IPS-11a (cell line): ENCODE measurements around the gene BUB1B.
"Not testable (repeated sequence)": the region's sequence is repeated elsewhere in the genome, so short reads cannot be mapped to it uniquely, and the experiment has no call there.

Experiments used
- H3K4me3 ChIP-seq: one replicate; pipeline ENCODE4 v1.5.1; 2013; ENCODE audit warnings: low read depth, low read length, control low read depth

The BUB1B gene

DNA sequence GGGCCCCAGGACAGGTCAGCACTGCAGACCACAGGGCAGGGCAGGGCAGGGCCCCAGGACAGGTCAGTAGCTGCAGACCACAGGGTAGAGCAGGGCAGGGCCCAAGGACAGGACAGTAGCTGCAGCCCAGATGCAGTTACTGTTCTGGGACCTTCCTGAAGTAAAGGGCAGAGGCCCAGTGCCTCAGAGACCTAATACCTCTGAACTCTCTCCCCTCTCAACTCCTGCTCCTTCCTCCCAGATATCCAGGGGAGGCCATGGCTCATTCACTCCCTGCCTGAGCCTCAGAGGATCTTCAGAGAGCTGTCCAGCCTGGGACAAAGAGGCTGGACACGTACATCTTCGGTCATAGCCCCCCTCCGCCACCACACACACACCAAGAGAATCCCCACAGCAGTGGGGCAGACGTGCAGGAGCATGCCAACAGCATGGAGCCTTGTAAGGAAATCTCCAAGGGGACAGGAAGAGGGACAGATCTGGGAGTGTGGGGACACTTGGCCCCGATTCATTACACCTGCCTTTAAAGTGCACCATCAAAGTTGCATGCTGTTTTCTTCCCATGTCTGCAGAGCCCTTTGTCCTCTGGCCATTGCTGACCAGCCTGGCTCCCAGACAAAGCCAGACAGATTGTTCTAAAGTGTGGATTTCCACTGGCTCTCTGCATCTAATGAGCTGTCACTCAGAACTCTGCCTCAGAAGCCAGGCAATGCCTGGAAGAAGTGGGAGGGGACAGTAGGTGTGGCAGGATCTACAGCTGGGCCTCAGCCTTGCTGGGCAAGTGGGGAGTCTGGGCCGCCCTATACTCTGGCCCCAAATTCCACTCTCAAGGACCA is 24.2 kb upstream of the BUB1B start:
- no peak overlapping the region for H3K4me3 ChIP-seq

DNA sequence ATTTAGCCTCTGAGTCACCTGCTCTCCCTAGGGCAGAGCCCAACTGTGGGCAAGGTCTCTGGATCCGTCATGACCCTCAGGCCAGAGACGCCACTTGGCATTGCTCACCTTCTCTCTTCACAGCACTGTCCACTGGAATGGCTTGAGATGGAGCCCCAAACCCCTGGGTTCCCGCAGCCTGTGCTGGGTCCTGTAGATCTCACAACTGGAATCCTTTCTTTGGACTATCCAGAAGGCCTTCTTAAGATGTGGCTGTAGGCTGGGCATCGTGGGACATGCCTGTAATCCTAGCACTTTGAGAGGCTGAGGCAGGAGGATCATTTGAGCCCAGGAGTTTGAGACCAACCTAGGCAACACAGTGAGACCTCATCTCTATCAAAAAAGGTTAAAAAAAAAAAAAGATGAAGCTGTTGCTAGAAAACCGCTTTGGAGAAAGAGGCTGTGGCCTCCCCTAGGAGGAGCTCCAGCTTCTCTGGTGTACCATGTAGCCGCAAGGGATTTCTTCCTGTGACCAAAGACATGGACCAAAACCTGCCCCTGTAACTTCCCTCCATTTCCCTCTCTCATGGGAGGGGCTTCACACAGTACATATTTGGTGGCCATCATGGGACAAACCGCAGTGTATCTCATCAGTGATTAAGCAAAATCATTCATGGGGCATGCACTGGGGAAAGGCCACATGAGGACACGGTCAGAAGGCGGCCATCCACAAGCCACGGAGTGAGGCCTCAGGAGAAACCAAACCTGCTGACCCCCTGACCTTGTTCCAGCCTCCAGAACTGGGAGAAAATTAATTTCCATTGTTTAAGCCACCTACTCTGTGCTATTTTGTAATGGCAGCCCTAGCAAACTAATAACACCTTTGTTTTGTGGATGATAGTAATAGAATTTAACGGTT is 23.3 kb upstream of the BUB1B start:
- no peak overlapping the region for H3K4me3 ChIP-seq

DNA sequence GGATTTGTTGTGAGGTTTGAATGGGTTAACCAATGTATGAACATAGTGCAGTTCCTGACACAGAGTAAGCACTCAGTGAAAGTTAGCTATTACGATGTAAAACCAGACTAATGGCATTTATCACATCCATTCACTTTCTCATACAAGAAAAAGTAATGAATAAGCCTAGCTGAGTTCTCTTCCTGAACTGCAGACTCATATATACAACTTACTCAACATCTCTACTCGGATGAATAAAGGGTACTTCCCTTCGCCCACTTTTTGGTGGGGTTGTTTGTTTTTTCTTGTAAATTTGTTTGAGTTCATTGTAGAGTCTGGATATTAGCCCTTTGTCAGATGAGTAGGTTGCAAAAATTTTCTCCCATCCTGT is 22.7 kb upstream of the BUB1B start:
- not testable (repeated sequence) for H3K4me3 ChIP-seq

DNA sequence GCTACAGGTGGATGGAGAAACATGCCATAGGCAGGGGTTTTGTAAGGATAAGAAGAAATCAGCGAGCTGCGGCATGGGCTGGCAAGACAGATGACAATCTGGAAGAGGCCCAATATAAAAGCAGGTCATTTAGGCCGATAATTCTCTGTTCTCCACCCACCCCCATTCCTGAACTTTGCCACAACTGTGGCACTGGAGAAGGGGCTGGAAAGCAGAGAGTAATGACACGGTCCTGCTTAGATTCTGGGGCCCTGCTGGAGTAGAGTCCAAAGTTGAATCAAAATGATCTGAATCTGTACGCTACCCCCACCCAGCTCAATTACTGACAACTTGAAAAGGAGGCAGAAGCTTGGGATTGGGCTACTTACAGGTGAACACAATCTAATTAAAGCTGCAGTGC is 18.4 kb upstream of the BUB1B start:
- no peak overlapping the region for H3K4me3 ChIP-seq

DNA sequence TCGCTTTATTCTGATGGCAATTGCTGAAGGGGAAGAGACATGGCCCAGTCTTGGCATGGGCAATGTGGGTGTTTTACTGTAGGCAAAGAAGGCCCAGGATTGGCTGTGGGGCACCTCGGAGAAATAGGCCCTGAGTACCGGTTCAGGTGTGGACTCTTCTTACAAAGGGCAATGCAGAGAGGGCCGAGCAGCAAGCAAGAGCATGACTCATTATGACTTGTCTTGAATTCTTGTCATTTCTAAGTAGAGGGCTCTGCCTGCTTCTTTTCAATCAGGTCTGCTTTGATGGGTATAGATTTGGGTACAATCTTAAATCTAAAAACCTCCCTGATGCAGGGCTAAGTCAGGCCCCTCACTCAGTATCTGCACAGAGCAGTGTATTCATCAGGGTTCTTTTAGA is 14.8 kb upstream of the BUB1B start:
- no peak overlapping the region for H3K4me3 ChIP-seq

DNA sequence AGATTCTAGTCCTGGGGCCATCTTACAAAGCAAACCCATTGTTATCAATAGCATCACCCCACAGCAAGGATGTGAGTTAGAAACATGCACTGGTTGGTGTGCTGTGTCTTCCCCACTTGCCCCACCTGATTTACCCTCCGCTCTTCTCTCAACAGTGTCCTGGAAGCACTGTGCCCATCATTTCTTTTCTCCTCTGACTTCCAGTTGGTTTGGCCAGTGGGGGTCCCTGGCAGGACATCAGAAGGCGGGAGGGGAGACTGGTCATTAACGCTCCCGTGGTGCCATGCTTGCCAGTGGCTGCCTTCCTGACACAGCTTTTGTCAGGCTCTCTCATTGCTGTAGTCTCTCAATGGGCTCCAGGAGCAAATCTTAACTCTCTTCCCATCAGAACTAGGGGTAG is 11.5 kb upstream of the BUB1B start:
- H3K4me3 ChIP-seq: no peak overlapping the region

DNA sequence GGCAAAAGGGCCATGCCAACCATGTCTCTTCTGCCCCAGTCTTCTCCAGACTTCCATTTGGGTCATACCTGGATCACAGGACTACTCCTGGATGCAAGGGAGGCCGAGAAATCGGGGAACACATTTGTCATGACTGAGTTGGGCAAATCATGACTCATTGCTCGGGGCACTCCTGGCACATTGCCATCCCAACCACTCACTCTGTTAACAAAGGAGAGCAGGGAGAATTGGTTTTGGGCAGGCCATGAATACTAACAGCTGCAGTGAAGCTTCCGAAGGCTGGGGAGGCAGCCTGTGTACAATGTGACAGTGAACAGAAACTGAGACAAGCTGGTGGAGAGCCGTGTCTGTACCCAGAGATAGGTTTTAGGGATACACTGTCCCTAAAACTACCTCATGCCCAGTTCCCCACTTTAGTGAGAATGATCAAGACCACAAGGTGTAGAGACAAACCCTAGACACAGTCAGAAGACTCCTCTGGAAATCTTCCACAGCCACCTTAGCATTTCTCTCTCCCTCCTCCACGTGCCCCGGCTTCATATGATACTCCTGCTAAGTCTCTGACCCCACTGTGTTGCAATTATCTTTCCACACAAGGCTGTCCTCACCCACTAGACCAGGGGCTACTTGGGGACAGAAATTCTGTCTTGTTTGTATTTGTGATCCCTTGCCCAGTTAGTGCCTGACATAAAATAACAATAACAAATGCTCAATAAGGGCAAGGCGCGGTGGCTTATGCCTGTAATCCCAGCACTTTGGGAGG is 10.5 kb upstream of the BUB1B start:
- H3K4me3 ChIP-seq: no peak overlapping the region

DNA sequence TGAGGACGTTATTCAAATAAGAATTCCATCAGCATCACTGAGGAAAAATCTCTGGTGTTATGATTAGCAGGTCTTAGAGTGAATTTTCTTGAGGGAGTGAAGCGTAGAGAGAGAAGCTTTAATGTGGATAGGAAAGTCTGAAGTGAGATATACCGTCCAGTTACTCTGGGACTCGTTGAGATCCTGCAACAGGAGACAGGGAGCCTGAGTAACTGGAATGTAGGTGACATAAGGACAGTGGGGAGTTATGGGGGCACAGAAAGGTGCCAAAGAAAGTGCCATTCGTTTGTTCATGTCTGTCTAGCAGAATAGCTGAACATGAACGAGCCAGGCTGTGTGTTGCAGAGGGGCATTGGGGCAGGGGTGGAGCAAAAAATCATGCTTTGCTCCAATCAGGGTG is 9.4 kb upstream of the BUB1B start:
- H3K4me3 ChIP-seq: no peak overlapping the region

DNA sequence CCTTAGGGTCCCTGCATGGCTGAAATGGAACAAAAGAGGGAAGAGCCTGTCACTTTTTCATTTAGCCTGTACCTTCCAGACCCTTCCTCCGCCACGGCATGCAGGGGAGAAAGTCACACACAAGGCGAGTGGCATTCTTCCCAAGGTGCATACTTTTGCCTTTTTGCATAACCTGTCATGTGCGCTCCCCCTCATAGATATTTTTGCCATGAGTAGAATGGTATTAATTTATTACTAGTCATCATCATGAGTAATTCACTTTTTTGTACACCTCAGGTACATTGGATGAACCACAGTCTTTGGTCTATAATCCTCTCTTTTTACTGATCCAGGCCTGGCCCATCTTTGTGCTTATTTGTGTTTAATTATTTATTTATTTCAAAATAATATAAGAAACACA is 8.9 kb upstream of the BUB1B start:
- no peak overlapping the region for H3K4me3 ChIP-seq

DNA sequence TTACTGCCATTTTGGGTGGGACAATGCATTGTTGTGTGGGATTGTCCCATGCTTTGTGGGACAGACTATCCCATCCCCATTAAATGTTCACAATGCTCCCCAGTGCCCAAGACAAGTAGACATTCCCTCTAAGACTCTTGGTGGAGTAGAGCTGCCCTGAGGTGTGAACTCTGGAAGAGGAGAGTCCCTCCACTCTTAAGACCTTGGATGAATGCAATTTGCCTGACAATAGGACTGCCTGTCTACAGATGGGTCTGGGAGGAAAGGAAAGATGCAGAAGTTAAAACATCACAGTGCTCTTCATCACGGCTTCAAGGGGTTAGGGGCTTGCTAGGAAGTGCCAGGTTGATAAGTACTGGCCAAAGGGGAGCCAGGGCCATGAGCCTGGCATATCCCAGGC is 6.0 kb upstream of the BUB1B start:
- not testable (repeated sequence) for H3K4me3 ChIP-seq

DNA sequence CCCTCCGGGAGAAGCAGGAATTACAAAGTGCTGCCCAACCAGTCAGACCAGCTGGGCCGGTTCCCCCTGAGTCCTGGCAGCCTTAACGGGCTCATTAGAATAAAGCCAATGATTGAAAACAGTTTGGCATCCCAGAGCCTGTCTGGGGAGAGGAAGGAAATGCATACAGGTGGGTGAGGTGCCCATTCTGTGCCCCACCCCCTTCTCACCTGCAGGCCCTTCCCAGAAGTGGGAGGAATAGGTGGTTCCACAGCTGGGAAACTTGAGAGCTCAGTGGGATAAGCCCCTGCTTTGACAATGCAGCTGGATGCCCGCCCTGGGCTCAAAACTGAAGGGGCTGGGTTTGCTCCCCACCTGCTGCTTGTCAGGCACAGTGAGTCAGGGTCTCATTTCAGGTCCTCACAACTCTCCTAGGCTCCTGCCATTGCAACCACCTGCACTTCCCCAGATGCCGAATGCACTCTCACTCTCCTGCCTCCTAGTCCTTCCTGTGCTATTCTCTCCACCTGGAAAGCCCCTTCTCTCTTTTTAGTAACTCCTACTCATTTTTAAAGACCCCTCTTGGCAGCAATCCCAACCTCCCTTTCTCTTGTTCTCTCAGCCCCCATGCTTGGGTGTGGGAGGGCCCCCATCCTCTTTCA is 5.5 kb upstream of the BUB1B start:
- no peak overlapping the region for H3K4me3 ChIP-seq

DNA sequence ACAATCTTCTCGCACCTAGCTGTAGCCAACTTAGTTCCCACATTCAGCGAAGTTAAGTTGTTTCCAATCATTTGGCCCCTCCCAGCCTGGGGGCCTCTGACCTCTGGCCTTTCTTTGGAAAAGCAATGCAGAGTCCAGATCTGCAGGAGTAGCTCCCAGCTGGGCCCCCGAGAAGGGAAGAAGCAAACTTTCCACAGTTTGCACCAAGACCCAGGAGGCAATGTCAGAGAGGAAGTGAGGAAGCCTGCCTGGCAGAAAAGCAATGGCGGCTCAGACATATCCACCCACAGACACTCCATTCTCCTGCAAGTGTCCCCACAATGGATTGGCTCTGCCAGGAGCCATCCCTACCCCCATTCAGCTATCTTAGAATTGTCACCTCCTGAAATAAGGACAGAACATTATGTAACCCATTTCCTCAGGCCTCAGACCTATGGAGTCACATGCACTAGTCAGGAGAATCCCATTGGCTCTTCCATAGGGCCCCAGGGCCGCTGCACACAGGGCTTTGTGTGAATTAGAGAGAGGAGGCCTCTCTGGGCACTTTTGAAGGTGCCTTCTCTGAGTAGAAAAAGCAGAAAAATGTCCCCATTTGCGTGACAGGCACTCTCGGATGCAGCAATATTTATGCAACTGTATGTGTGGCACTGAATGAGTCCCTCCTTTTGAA is 3.0 kb upstream of the BUB1B start:
- no peak overlapping the region for H3K4me3 ChIP-seq

DNA sequence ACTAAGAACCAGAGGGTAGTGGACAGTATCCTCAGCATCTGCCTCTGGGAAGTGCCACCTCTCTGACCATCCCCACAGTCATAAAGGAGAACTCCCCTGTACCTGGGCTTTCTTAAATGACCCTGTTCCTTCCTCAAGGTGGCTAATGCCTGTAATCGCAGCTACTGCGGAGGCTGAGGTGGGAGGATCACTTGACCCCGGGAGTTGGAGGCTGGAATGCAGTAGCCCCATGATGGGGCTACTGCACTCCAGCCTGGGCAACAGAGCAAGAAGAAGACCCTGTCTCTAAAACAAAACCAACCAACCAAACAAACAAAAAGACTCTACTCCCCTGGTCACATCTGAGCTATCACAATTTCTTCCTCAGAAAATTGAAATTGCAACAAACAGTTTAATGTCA is 848 bp upstream of the BUB1B start:
- H3K4me3 ChIP-seq: no peak overlapping the region

DNA sequence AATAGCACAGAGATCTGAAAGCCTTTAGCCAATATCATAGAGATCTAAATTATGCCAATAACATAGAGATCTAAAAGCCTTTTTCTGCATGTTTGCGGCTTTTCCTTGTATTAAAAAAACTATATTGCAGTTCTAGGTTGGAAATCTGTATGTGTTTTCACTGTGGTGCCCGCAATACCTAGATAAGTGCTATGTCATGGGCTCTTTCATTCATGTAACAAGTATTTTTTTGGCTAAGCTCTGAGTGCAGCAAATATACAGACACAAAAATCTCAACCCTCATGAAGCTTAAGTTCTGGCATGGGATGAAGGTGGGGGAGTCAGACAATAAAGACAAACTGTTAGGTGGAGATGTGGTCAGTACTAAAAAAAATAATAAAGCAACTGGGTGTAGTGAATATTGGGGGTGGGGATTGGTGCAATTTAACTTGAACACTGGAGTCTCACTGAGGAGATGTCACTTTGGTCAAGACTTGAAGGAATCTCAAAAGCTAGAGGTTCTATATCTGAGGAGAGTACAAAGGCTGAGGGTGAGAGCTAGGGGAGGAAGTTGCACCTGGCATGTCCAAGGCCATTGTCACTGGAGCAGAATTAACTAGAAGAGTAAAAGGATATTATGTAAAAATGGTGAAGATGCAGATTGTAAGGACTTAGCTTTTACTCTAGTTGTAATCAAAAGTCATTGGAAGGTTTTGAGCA is 973 bp downstream of the BUB1B start:
- H3K4me3 ChIP-seq: peak overlapping the region; percentile 89

DNA sequence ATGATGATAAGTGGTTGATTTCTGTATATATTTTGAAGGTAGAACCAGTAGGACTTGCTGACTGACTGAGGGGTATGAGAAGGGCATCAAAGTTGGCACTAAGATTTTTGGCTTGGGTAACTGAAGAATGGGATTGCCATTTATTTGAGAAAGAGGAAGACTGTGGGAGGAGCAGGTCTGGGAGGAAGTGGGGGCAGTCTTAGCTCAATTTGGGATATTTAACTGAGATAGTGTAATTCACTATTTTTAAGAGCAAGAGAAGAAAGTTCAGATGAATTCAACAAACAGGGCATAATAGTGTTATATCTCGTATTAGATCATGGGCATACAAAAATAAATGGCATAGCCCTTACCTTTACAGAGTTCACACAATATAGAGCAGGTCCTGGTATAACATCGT is 1.7 kb downstream of the BUB1B start:
- H3K4me3 ChIP-seq: peak overlapping the region; percentile 89

DNA sequence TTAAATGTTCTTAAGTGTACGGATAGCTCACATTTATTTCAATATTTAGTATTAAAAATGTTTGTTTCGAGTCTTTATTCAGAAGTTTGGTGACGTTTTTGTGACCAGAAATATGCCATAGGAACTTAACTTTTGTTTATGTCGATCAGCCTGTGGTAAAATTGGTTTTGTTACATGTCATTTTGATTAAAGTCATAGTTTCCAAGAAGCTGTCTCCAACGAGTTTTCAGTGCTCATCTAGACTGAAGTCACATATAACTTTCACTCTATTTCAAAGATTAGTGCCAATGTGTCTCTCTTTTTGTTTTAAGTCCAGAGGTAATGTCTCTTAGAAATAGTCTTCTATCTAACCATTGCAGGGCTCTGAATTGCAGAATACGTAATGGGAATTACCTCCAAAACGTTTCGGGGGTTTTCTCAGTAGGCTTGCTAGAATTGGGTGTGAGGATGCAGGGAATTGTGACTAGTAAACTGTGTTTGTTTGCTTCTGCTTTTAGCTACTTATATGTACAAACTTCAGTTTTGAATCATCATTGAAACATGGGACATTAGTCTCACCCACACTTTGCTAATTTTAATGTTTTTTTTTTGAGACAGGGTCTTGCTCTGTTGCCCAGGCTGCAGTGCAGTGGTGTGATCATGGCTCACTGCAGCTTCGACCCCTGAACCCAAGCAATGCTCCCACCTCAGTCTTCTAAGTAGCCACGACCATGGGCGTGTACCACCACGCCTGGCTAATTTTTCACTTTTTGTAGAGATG is 3.0 kb downstream of the BUB1B start:
- H3K4me3 ChIP-seq: no peak overlapping the region

DNA sequence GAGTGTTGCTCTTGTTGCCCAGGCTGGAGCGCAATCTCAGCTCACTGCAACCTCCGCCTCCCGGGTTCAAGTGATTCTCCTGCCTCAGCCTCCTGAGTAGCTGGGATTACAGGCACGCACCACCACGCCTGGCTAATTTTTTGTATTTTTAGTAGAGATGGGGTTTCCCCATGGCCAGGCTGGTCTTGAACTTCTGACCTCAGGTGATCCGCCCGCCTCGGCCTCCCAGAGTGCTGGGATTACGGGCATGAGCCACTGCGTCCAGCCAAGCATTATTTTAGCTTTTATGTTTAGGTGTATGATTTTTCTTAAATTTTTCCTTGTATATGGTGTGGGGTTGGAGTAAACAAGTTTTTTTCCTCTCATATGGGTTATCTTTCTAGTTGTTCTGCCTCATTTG is 6.5 kb downstream of the BUB1B start:
- not testable (repeated sequence) for H3K4me3 ChIP-seq

DNA sequence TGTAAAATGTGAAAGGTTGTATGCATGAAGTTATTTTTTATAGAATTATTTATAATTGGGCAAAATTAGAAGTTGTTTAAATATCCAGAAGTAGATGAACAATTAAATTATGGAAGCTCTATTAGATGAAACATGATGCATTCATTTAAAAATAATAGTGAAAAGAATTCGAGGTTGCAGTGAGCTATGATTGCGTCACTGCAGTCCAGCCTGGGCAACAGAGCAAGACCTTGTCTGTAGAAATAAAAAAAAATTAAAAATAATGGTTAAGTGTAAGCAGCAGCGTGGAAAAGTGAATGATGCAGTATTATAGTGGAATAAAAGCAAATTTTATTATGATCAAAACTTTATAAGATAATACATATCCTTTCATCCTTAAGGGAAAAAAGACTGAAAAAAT is 14.3 kb downstream of the BUB1B start:
- no peak overlapping the region for H3K4me3 ChIP-seq

DNA sequence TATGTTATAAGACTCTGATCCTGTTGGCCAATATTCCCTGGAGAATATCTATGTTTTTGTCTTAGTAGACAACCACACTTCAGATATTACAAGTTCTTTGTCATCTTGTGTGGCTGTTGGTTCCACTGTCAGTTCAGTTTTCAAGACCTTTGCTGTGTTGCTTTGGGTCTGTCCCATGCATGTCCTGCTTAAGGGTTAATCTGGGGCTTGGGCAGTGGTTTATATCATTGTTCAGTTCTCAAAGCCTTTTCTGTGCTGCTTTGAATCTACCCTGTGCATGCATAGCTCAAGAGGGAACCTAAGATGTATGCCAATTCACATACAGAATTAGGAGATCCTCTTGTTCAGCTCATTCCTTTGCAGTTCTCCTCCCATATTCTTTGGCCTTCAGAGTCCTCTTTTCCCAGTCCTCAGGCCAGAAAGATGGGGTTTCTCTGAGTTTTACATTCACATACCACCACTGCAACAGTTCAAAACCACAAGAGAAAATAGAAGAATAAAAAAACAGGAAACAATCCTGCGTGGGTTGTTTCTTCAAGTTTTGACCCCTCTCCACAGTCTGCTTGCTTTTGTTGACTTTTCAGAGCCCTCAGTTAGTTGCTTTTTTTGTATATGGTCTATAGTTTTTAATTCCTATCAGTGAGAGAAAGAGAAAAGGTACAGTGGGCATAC is 21.6 kb downstream of the BUB1B start:
- no peak overlapping the region for H3K4me3 ChIP-seq
